GM12864 (cell line): ENCODE results near the gene PTPRG.

Source experiments
- DNase-seq: peaks from one replicate; pipeline ENCODE4 v3.0.0-alpha.2; 2011; ENCODE audit warnings: low read depth
- H3K4me3 ChIP-seq: 2 replicates; pipeline ENCODE4 v1.5.1; 2011; ENCODE audit warnings: mild to moderate bottlenecking, low read depth, low read length, control low read depth
- TF ChIP-seq, protein P1 (sequence below): IDR thresholded peaks from 2 replicates; pipeline ENCODE4 v1.5.1; 2011; ENCODE audit warnings: low read depth, mild to moderate bottlenecking, moderate library complexity, low read length, control low read depth, inconsistent platforms; ENCODE audit errors: missing control alignments

The PTPRG gene

DNA sequence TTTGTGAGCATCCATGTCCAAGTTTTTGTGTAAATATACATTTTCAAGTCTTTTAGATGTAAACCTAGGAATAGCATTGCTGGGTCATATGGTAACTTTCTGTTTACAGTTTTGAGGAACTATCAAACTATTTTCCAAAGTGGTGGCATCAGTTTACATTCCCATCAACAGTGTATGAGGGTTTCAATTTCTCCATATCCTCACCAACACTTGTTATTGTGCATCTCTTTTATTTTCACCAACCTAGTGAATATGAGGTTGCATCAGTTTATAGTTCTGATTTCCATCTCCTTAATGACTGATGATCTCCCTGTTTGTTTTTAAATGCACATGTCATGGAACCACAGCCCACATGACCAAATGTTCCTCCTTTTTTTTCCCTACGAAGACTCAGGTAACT lies 610.8 kb downstream of the PTPRG start:
- TF ChIP-seq, protein P1, sequence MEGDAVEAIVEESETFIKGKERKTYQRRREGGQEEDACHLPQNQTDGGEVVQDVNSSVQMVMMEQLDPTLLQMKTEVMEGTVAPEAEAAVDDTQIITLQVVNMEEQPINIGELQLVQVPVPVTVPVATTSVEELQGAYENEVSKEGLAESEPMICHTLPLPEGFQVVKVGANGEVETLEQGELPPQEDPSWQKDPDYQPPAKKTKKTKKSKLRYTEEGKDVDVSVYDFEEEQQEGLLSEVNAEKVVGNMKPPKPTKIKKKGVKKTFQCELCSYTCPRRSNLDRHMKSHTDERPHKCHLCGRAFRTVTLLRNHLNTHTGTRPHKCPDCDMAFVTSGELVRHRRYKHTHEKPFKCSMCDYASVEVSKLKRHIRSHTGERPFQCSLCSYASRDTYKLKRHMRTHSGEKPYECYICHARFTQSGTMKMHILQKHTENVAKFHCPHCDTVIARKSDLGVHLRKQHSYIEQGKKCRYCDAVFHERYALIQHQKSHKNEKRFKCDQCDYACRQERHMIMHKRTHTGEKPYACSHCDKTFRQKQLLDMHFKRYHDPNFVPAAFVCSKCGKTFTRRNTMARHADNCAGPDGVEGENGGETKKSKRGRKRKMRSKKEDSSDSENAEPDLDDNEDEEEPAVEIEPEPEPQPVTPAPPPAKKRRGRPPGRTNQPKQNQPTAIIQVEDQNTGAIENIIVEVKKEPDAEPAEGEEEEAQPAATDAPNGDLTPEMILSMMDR, result no peak

DNA sequence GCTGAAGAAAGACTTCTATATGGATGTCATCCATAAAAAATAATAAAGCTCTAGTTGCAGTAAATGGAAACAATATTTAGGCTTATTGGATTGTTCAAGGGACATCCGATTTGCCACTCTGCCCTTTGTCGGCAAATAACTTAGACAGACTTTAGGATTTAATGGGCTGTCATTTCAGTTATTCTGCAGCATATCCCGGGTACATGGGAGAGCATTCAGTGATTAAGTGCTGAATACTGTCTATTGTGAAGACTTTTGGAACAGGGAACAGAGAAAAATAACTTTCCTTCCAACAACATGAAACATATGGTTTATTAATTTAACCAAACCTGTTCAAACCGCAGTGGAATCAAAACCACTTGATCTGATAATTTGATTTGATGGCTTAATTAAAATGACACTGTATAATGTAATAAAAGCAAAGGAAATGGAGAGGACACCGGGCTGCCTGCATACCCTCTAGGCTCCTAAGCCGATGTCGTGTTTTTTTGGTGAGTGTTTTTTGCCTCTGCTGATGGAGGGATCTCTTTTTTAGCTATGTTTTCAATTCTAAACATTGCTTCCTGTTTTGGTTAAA lies 612.7 kb downstream of the PTPRG start:
- DNase-seq, result no peak
- TF ChIP-seq, protein P1, result no peak
- no peak overlapping the region for H3K4me3 ChIP-seq

More for the DNA sequence above, 610.8 kb downstream of the PTPRG start:
- DNase-seq, result no peak
- H3K4me3 ChIP-seq, result no peak overlapping the region

DNA sequence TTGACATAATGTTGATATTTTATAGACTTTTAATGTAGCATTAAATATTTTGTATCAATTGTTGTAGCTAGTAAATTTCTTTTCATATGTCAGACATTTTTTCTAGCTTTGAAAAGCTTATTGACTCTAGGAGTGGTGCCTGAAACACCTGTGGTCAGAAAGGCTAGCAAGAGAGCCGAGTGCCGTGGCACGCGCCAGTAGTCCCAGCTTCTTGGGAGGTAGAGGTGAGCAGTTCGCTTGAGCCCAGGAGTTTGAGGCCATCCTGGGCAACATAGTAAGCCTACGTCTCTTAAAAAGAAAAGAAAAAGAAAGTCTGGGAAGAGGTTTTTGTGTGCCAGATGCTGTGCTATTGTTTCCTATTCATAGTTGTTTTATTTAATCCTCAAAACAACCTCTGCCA lies 613.8 kb downstream of the PTPRG start:
- H3K4me3 ChIP-seq, result no peak overlapping the region
- DNase-seq, result no peak
- TF ChIP-seq, protein P1, result no peak

DNA sequence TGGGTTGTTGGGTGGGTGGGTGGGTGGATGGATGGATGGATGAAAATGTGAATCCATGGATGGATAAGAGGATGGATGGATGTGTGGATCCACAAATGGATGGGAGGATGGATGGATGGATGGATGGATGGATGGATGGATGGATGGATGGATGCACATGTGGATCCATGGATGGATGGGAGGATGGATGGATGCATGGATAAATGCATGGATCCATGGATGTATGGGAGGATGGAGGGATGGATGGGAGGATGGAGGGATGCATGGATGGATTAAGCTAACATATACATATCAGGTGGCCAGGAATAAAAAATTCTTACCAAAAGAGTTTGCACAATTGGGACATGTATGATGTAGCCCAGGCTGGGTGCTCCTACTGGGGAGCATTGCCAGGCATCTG lies 616.7 kb downstream of the PTPRG start:
- TF ChIP-seq, protein P1, result no peak
- DNase-seq, result no peak
- no peak overlapping the region for H3K4me3 ChIP-seq

DNA sequence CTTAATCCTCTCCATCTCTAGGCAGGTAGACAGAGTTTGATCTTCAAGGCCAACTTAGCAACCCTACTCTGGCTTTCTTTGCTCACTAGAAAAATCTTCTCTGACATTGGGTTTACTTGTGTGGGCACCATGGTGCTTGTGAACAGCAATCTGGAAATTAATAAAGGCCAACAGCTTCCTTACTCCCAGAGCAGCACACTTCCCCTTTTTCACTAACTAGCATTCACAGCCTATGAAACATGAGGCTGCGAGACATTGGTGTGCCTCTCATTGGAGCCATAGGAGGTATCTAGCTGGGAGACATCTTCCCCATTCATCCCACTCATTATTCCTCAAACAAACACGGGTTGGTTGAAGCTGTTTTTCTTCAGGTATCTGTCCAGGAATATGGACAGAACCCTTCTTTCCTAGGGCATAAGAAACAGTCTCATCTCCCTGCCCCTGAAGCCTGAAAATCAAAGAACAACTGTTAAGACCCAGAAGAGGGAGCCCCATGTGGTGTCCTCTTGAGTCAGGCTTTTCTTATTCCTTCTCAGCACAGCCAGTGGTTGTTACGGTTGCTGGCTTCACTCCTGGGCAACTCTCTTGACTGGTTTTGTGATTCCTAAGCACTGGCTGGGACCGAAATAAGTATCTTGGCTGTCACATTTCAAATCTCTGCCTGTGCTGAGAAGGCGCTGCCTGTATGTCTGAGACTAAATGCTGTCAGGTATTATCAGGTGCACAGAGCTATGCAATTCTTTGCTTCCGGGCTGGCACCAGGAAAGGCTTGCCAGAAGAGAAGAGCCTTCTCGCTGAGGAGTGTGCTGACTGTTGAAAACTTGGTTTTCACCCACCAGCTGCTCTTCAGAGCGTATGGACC lies 617.6 kb downstream of the PTPRG start:
- no peak for DNase-seq
- no peak overlapping the region for H3K4me3 ChIP-seq
- TF ChIP-seq, protein P1, result no peak

DNA sequence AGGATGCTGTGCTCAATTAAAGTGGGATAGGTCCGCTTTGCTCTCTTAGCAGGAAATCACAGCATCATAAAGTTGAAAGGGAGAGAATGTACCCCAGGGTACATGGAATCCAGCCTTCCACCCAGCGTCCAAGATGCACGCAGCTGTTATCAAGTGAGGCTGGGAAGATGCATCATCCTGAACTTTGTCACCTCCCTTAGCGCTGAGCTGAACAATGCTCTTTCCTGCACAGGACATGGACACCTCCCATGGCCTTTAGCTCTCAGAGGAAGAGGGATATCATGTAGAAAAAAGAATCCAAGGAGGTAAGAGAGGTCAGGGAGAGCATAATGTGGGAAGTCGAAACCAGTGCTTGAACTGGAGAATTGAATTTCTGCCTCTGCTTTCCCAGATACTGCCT lies 619.1 kb downstream of the PTPRG start:
- no peak for DNase-seq
- no peak overlapping the region for H3K4me3 ChIP-seq
- TF ChIP-seq, protein P1, result no peak
